Right cardiac atrium (tissue), 5 donors: ENCODE results near the gene EBP. TPM values are rescaled to one million over a fixed set of nuclear protein-coding genes. Genes with fewer than 3 reads are reported as not detected.
A peak's percentile ranks its signal among the peaks of the same experiment; 100 is the strongest.

Experiments
- ATAC-seq, 2 donors: fragments of 200-7000 bp; cut with Tn5 transposase; one replicate each; pipeline versions ENCODE4 v1.8.0 to v1.9.1; 2020; ENCODE audit warnings: moderate library complexity in 2 of 2, mild to moderate bottlenecking in 1 of 2
- DNase-seq, 3 donors: peaks; one replicate each; pipeline ENCODE4 v3.0.0-alpha.2; 2020
- H3K27ac ChIP-seq: one replicate; pipeline ENCODE4 v1.5.1; 2013; ENCODE audit warnings: mild to moderate bottlenecking, low read length, control low read depth, moderate library complexity
- H3K27me3 ChIP-seq: one replicate; pipeline ENCODE4 v1.6.1; 2013; ENCODE audit not compliant: control insufficient read depth, insufficient read depth
- H3K4me1 ChIP-seq: one replicate; pipeline ENCODE4 v1.6.1; 2013; ENCODE audit warnings: low read length; ENCODE audit not compliant: control insufficient read depth, insufficient read depth
- H3K4me3 ChIP-seq: one replicate; pipeline ENCODE4 v1.5.1; 2013; ENCODE audit warnings: low read length, control low read depth
- H3K9me3 ChIP-seq: one replicate; pipeline ENCODE4 v1.6.1; 2013; ENCODE audit warnings: low read length; ENCODE audit not compliant: control insufficient read depth
- WGBS: extraction: QIAGEN DNeasy Blood & Tissue Kit; methylation state at CpG from one replicate; pipeline ENCODE4 v1.1.7; 2013; 5-methylcytosine and 5-hydroxymethylcytosine counted together
- intact Hi-C, 4 donors: fragments of 100-400 bp; cut with DNase I; formaldehyde crosslinking; loops; one replicate each; pipeline versions ENCODE4 v1.11.0 to v1.14.0; 2022 to 2023
- polyA plus RNA-seq: library from polyadenylated mRNA; stranded (reverse); fragments of 200-250 nt; gene quantifications from one replicate; pipeline ENCODE4 v1.2.3, GENCODE V29; 2013
- total RNA-seq, 4 donors: library from RNA; stranded (reverse); fragmentation: NEBNext Ultra II Directional; extraction: Animal tissue kit (Norgen Biotek cat#: 25700); gene quantifications; one replicate each; pipeline ENCODE4 v1.2.1, GENCODE V29; 2021
- donor health status: healthy with polysubstance abuse.
- donor health status: DM: no; HTN: yes; CAD: no.
- donor health status: DM: no; HTN: no; CAD: no.
- donor health status: DM: no; HTN: yes; CAD: no; lungs with severe emphysema.
- donor health status: DM: yes; HTN: yes; CAD: no.

The EBP gene
- total and polyA plus RNA-seq, 5 donors, result 74.8 to 118 (median 85.3) TPM

DNA sequence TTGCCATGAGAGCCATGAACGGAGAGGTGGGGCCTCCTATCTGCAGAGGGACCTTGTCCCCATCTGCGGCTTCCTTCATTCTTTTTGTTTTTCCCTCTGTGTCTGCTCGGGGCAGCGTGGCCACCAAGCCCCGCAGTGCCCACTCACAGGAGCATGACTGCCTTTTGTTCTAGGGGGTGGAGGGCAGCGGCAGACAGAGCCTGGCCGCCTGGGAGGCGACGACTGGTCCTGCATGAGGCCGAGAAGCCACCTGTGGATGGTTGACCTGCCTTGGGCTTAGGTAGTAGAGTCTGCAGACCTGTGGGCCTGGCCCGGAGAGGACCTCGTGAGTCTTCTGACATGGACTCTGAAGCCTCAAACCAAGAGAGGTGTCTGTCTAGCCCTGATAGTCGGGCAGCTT lies 54.0 kb downstream of the EBP start:
- Histone ChIP-seq H3K4me1 (peaks cover 5% of the 10 kb centered on the region), H3K27ac (peak overlapping the region; percentile 99), H3K4me3 (peak overlapping the region; percentile 65), H3K9me3 (no peaks in the 10 kb centered on the region), H3K27me3 (no peaks in the 10 kb centered on the region)
- DNase-seq (no peak), ATAC-seq (no peak)
- 56% methylated on average over 13 of the region's 13 CpGs for WGBS
- intact Hi-C loops, result no loop called here

DNA sequence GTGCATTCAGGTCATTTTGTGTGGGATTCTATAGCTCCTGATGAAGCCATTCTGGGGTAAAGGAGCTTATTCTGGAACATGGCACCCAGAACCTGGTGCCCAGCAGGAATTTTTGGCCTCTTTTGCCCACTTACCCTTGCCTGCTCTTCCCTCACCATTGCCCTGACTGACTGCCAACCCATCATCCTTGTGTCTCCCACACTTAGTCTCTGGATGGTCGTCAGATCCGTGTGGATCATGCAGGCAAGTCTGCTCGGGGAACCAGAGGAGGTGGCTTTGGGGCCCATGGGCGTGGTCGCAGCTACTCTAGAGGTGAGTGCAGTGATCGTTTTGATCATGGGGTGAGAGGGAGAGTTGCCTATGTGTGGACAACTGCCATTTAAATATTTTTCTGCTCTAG lies 54.5 kb downstream of the EBP start:
- WGBS, result 61% methylated on average over 6 of the region's 6 CpGs
- ATAC-seq (no peak), DNase-seq (no peak)
- H3K4me3 ChIP-seq, result no peak overlapping the region
- intact Hi-C loops, result no loop called here
- H3K27ac ChIP-seq, result peak overlapping the region; percentile 58
- H3K9me3 ChIP-seq, result no peaks in the 10 kb centered on the region
- H3K27me3 ChIP-seq, result no peaks in the 10 kb centered on the region
- H3K4me1 ChIP-seq, result peaks cover 5% of the 10 kb centered on the region

Other genes with a start within 250 kb of the EBP start
- gene SSX3, start 165.1 kb upstream of the EBP start, total RNA-seq, result not detected
- not detected for gene SSX3, start 165.1 kb upstream of the EBP start, polyA plus RNA-seq
- not detected for gene SSX4, start 138.3 kb upstream of the EBP start, total RNA-seq
- gene SSX4, start 138.3 kb upstream of the EBP start, polyA plus RNA-seq, result not detected
- gene SSX4B, start 109.8 kb upstream of the EBP start, total RNA-seq, result not detected
- not detected for gene SSX4B, start 109.8 kb upstream of the EBP start, polyA plus RNA-seq
- 1 to 10 TPM in 3 of 4 donors, under 1 TPM in 1; 0.41 to 6.5 (median 3.7) TPM for gene SLC38A5, start 51.5 kb upstream of the EBP start, total RNA-seq
- gene SLC38A5, start 51.5 kb upstream of the EBP start, polyA plus RNA-seq, result 3.0 TPM
- gene FTSJ1, start 45.6 kb upstream of the EBP start, total RNA-seq, result 10 to 100 TPM; 19.9 to 25.5 (median 21.8) TPM
- 20.0 TPM for gene FTSJ1, start 45.6 kb upstream of the EBP start, polyA plus RNA-seq
- 10 to 100 TPM; 16.1 to 22.3 (median 19.8) TPM for gene PORCN, start 12.8 kb upstream of the EBP start, total RNA-seq
- 14.0 TPM for gene PORCN, start 12.8 kb upstream of the EBP start, polyA plus RNA-seq
- gene TBC1D25, start 17.9 kb downstream of the EBP start, total RNA-seq, result 10 to 100 TPM; 16.9 to 22.4 (median 18.5) TPM
- 8.0 TPM for gene TBC1D25, start 17.9 kb downstream of the EBP start, polyA plus RNA-seq
- gene RBM3, start 52.7 kb downstream of the EBP start, total RNA-seq, result 100 to 1,000 TPM; 100 to 221 (median 129) TPM
- gene RBM3, start 52.7 kb downstream of the EBP start, polyA plus RNA-seq, result 71.4 TPM
- gene WDR13, start 75.7 kb downstream of the EBP start, total RNA-seq, result 100 to 1,000 TPM; 162 to 184 (median 166) TPM
- 173 TPM for gene WDR13, start 75.7 kb downstream of the EBP start, polyA plus RNA-seq
- 1 to 10 TPM; 3.0 to 6.2 (median 4.0) TPM for gene WAS, start 162.0 kb downstream of the EBP start, total RNA-seq
- gene WAS, start 162.0 kb downstream of the EBP start, polyA plus RNA-seq, result 1.5 TPM
- gene SUV39H1, start 174.9 kb downstream of the EBP start, total RNA-seq, result 1 to 10 TPM; 3.1 to 7.2 (median 3.9) TPM
- 3.3 TPM for gene SUV39H1, start 174.9 kb downstream of the EBP start, polyA plus RNA-seq
- gene GLOD5, start 239.9 kb downstream of the EBP start, total RNA-seq, result not detected
- gene GLOD5, start 239.9 kb downstream of the EBP start, polyA plus RNA-seq, result not detected